Measurements from ENCODE around the gene MINDY4.

The MINDY4 gene

DNA sequence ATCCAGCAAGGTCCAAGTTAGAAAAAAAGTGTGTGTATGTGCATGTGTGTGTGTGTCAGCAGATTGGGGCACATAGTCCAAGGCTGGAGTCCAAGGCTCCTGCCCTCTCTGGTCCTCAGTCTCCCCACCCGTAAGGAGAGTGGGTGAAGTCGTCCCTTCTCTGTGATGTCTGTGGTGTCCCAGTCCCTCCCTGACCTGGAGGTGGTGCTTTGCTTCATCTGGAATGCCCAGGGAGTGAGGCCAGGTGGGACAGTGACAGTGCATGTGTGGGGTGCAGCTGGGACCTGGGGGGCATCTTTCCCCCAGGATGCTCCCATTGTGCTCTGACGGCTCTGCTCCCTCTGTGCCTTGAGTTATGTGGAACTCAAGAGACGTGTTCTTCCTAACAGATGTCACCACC, 158.5 kb downstream of the MINDY4 start:
- H3K27me3 ChIP-seq, result no peaks in the 10 kb centered on the region
- H3K27ac ChIP-seq, result no peak overlapping the region
- TF ChIP-seq, protein P1, sequence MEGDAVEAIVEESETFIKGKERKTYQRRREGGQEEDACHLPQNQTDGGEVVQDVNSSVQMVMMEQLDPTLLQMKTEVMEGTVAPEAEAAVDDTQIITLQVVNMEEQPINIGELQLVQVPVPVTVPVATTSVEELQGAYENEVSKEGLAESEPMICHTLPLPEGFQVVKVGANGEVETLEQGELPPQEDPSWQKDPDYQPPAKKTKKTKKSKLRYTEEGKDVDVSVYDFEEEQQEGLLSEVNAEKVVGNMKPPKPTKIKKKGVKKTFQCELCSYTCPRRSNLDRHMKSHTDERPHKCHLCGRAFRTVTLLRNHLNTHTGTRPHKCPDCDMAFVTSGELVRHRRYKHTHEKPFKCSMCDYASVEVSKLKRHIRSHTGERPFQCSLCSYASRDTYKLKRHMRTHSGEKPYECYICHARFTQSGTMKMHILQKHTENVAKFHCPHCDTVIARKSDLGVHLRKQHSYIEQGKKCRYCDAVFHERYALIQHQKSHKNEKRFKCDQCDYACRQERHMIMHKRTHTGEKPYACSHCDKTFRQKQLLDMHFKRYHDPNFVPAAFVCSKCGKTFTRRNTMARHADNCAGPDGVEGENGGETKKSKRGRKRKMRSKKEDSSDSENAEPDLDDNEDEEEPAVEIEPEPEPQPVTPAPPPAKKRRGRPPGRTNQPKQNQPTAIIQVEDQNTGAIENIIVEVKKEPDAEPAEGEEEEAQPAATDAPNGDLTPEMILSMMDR (IDR thresholded peaks at IDR 0.05), result no peak
- H3K4me1 ChIP-seq (ENCODE audit: control insufficient read depth in 1 of 2, insufficient read depth in 1 of 2, low read depth in 1 of 2, low read length in 1 of 2), result no peaks in the 10 kb centered on the region
- H3K9me3 ChIP-seq, result no peaks in the 10 kb centered on the region
- H3K36me3 ChIP-seq, result no peaks in the 10 kb centered on the region
- no peak overlapping the region for H3K4me3 ChIP-seq (ENCODE audit: low read depth in 1 of 2, low read length in 1 of 2)

DNA sequence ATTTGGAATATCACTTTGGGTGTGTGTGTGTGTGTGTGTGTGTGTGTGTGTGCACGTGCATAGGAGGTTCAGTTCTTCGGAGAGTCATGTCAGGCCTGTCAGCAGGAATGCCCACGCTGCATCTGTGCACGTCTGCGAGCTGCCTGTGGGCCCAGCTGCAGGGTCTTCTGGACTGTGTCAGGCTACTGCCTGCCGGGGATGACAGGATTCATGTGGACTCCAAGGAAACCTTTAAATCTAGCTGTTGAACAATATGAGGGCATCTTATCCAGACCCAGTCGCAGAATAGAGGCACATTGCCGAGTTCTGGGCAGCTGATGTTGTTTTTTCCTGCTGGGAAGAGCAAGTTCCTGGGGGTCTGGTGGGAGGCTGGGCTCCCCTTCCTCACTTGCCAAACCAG, 159.4 kb downstream of the MINDY4 start:
- Histone ChIP-seq H3K4me1 (ENCODE audit: control insufficient read depth in 1 of 2, insufficient read depth in 1 of 2, low read depth in 1 of 2, low read length in 1 of 2) (no peaks in the 10 kb centered on the region), H3K9me3 (no peaks in the 10 kb centered on the region), H3K4me3 (ENCODE audit: low read depth in 1 of 2, low read length in 1 of 2) (no peak overlapping the region), H3K27me3 (no peaks in the 10 kb centered on the region), H3K36me3 (no peaks in the 10 kb centered on the region), H3K27ac (no peak overlapping the region)
- TF ChIP-seq, protein P1 (IDR thresholded peaks at IDR 0.05), result no peak

DNA sequence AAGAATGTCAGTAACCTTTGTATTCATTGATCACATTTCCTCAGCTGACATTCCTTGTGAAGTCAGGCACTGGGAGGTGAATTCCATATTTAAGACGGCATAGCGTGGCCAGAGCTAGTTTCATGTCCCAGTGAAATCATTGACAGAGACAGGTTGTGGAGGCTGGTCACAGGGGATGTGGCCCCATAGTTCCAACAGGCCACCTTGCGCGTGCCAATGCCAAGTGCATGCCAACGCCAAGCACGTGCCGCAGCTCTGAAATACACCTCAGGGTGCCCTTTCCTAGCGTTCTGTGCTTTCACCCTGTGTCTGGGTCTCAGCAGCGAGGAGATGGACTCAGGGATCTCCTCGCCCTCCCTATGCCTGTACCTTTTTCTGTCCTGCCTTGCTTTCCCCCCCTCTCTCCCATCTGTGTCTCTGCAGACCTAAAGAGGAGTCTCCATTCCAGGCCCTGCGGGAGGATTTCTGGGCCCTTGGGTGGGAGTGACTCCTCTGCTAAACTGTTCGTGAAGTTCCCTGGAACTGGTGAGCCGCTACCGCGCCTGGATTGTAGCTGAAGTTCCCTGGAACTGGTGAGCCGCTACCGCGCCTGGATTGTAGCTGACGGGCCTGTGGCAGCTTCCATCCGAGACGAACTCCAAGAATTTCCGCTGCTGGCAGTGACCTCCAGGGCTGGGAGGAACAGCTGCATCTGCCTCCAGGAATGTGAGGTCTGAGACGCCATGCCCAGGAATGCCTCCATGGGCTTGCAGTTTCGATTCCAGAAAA, 160.1 kb downstream of the MINDY4 start:
- TF ChIP-seq, protein P1 (IDR thresholded peaks at IDR 0.05), result no peak
- no peaks in the 10 kb centered on the region for H3K9me3 ChIP-seq
- H3K4me3 ChIP-seq (ENCODE audit: low read depth in 1 of 2, low read length in 1 of 2), result no peak overlapping the region
- no peaks in the 10 kb centered on the region for H3K36me3 ChIP-seq
- H3K27me3 ChIP-seq, result peaks cover 4% of the 10 kb centered on the region
- H3K27ac ChIP-seq, result no peak overlapping the region
- H3K4me1 ChIP-seq (ENCODE audit: control insufficient read depth in 1 of 2, insufficient read depth in 1 of 2, low read depth in 1 of 2, low read length in 1 of 2), result no peaks in the 10 kb centered on the region

DNA sequence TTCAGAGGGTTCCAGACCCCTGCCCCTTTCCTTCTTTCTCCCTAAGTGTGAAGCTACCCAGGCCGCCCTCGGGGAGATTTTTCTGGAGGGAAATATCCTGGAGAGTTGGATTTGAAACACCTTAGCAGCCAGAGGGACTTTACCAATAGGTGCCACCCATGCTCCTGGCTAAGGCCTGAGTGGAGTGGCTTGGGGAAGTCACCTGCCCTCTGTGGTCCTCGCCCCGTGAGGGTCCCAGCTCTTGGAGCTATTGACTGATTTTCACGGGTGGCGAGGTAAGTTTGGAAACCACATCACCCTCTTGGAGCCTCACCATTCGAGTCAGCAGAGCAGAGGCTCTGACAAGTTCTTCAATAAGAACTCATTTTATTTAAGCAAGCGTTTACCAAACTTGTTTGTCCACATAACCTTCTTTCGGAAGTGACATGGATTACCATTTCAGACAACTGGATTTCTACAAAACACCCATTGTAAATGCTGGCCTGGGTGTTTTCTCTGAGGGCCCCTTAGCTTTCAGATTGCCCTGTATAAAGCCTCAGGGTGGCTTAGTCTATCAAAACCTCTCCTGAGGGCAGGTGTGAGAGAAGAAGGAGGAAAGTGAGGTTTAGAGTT, 160.8 kb downstream of the MINDY4 start:
- Histone ChIP-seq H3K4me3 (ENCODE audit: low read depth in 1 of 2, low read length in 1 of 2) (no peak overlapping the region), H3K36me3 (no peaks in the 10 kb centered on the region), H3K27ac (no peak overlapping the region), H3K27me3 (peaks cover 11% of the 10 kb centered on the region), H3K9me3 (no peaks in the 10 kb centered on the region), H3K4me1 (ENCODE audit: control insufficient read depth in 1 of 2, insufficient read depth in 1 of 2, low read depth in 1 of 2, low read length in 1 of 2) (no peaks in the 10 kb centered on the region)
- TF ChIP-seq, protein P1 (IDR thresholded peaks at IDR 0.05), result no peak

DNA sequence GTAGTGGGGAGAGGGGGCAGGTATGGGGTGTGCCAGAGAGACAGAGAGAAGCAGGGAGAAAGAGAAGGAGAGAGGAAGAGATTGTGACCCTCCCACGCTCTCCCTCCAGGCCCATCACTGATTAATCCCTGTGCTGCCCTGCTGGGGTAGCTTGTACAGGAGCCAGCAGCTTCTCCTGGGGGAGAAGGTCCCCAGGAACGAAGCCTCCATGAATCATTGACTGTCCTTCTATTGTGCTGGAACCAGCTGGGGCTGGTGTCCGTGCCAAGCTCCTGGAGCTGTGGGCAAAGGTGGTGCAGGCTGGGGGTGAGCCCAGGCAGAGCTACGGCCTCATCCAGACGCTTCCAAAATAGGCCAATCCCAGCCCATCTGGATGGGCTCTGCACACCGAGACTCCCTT, 161.3 kb downstream of the MINDY4 start:
- peaks cover 16% of the 10 kb centered on the region for H3K27me3 ChIP-seq
- no peak overlapping the region for H3K4me3 ChIP-seq (ENCODE audit: low read depth in 1 of 2, low read length in 1 of 2)
- no peak overlapping the region for H3K27ac ChIP-seq
- no peaks in the 10 kb centered on the region for H3K4me1 ChIP-seq (ENCODE audit: control insufficient read depth in 1 of 2, insufficient read depth in 1 of 2, low read depth in 1 of 2, low read length in 1 of 2)
- H3K36me3 ChIP-seq, result no peaks in the 10 kb centered on the region
- no peaks in the 10 kb centered on the region for H3K9me3 ChIP-seq
- TF ChIP-seq, protein P1 (IDR thresholded peaks at IDR 0.05), result no peak

Data from neutrophil (primary cell).